NCI-H187 treated with DMSO at 0.1 percent for 48 hours (cell line): Measurements from ENCODE around the gene ZCWPW1.

Experiments used
- DNase-seq: peaks from one replicate; lab custom pipeline; 2025; lab: John Stamatoyannopoulos, UW

ZCWPW1 gene

DNA sequence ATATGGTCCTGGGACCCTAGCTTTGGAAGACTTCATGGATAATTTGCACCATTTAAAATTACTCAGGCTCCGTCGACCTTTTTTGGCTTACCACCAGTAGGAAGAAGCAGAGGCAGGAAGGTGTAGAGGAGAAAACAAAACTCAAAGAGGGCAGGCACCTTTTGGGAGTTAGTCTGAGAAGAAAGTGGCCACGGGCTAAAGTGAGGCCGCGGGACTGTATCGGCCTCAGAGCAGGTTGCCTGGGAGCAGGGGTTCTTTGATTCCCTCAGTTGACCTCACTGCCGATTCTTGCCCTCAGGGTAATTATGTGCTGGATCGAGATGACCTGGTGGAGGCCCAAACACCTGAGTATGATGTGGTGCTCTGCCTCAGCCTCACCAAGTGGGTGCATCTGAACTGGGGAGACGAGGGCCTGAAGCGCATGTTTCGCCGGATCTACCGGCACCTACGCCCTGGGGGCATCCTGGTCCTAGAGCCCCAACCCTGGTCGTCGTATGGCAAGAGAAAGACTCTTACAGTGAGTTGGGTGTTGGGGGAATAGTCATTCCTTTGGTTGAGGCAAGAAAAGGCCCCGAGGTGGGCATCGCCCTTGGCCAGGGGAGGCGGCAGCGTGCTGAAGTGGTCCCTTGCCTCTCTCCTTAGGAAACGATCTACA is 4.2 kb upstream of the ZCWPW1 start:
- no peak for DNase-seq

DNA sequence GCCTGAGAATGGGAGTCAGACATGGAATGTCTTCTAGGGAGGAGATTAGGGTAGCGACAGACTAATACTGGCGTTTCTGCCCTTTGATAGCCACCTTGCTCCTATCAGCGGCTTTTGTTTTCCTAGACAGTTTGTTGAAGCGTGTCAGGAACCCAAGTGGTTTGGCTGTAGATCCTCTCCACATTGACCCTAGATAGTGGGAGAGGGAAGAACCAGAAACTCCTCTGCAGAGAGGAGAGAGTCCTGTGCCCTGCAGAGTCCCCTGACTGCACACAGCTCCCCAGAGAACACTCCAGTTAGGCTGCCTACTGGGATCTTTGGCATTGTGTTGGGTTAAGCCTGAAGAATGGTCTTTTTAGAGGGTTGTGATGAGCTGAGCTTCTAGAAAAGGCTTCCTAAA is 3.5 kb upstream of the ZCWPW1 start:
- no peak for DNase-seq

DNA sequence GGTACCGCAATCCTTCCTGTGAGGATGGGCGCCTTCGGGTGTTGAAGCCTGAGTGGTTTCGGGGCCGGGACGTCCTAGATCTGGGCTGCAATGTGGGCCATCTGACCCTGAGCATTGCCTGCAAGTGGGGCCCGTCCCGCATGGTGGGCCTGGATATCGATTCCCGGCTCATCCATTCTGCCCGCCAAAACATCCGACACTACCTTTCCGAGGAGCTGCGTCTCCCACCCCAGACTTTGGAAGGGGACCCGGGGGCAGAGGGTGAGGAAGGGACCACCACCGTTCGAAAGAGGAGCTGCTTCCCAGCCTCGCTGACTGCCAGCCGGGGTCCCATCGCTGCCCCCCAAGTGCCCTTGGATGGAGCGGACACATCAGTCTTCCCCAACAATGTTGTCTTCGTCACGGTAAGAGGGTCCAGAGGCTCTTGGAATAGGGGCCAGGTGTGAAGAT is 2.8 kb upstream of the ZCWPW1 start:
- DNase-seq = no peak

DNA sequence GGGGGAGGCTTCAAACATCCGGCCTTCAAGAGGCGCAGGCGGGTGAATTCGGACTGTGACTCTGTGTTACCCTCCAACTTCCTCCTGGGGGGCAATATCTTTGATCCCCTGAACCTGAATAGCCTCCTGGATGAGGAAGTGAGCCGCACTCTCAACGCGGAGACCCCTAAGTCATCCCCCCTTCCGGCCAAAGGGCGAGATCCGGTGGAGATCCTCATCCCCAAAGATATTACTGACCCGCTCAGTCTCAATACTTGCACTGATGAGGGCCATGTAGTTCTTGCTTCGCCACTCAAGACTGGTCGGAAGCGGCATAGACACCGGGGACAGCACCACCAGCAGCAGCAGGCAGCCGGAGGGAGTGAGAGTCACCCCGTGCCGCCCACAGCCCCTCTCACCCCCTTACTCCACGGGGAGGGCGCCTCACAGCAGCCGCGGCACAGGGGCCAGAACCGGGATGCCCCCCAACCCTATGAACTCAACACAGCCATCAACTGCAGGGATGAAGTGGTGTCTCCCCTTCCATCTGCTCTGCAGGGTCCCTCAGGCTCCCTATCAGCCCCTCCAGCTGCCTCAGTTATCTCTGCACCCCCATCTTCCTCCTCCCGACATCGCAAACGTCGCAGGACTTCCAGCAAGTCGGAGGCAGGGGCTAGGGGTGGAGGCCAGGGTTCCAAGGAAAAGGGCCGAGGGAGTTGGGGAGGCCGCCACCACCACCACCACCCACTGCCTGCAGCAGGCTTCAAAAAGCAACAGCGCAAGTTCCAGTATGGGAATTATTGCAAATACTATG is 2.2 kb upstream of the ZCWPW1 start:
- no peak for DNase-seq

DNA sequence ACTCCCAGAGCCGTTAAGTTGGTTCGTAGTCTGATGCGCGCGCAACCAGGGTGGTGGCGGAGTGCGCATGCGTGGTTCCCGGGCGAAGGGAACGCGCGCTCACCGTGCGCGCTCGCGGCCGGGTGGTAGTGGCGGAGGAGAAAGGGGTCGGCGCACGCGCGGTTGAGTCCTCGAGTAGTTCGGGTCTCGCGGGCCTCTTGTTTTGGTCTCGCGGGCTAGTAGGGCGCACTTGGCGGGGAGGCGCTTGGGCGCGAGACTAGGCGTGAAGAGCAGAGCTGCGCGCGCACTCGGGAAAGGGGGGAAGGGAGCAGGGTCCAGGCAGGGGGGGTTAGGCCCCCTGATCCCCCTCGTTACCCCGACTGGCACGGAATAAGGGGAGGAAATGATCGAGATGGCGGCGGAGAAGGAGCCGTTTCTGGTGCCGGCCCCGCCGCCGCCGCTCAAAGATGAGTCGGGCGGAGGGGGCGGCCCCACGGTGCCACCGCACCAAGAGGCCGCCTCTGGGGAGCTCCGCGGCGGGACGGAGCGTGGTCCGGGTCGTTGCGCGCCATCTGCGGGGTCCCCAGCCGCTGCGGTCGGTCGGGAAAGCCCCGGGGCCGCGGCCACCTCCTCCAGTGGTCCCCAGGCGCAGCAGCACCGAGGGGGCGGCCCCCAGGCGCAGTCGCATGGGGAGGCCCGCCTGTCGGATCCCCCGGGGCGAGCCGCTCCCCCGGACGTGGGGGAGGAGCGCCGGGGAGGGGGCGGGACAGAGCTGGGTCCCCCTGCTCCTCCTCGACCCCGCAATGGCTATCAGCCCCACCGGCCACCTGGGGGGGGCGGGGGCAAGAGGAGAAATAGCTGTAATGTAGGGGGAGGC is 1.4 kb upstream of the ZCWPW1 start, which contains the start of gene MEPCE:
Gene MEPCE (plus strand): TSS at position 195 of the 856 bp plus-strand sequence. CDS start 188 bp downstream, at position 383.
- peak; percentile 71 for DNase-seq

DNA sequence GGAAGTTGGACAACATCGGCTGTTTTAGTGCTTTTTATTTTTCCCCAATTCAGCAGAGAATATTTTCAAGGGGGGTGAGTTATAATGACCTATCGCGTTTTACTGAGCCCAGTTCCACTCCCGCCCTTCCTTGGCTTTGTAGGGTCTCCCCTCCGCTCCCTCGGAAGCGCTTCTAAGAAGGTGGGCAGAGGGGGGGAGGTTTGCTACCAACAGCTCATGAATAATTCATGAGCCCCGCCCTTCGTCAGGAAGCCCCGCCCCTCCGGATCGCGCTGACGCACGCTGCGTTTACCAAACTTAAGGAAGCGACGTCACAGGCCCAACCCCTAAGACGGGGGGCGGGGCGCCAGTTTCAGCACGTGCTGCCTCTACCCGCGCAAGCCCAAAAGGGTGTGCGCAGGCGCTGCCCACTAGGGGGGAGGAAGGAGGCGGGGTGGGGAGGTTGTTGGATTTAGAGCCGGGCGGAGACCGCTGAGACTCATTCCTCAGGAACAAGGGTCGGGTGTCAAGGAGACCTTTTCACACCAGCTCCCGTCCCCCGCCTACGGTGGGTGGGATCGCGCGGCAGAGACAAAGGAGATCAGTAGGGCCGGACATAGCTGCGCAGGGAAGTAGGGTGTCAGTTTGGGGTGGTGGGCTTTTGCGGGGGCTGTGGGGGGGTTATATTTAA is 599 bp upstream of the ZCWPW1 start:
- peak; percentile 99 for DNase-seq

DNA sequence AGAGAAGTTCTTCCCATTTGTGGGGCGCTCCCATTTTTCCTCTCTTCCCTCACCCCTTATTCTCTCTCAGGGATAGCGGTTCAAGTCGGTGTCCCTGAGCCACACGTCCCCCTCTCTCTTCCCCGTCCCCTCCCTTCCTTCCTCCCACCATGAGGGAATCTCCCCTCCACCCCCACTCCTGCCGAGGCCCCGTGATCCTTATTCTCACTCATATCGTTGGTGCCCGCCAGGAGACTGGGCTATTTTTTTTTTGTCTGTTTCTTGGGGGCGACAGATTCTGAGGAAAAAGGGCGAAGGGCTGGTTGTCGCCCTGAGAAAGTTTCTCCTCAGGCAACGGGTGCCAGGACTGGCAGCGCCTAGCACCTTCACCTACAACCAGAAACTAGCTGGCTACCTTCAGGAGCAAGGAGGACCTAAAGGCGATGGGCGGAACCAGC is 723 bp downstream of the ZCWPW1 start:
- DNase-seq = no peak

DNA sequence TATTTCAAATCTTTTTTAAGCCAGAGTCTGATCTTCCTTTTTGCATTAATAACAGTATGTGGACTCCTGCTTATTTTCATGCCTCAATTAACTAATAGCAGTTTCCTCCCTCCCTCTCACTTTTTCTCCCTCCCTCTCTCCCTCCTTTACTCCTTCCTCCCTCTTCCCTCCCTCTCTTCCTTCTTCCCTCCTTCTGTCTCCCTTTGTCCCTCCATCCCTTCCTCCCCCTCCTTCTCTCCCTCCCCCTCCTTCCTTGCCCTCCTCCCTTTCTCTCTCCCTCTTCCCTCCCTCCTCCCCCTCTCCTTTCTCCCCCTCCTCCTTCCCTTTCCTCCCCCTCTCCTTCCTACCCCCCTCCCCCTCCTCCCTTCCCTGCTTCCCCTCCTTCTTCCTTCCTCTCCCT is 2.0 kb downstream of the ZCWPW1 start:
- DNase-seq = no peak

DNA sequence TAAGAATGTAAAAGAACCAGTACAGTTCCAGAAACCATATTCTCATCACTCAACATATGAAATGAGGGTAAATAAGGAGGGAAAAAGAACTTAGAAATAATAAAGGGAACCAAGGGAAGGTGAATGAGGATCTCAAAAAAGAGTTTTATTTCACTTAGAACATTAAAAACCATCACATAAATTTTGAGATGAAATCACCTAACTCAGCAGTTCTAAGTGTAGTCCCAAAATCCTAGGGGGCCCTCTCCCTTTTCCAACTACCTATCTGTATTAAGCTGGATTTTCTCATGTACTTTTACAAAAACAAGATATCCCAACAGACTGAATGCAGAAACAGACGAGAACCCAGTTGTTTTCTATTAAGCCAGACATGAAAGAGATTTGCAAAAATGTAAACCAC is 3.2 kb downstream of the ZCWPW1 start:
- no peak for DNase-seq

DNA sequence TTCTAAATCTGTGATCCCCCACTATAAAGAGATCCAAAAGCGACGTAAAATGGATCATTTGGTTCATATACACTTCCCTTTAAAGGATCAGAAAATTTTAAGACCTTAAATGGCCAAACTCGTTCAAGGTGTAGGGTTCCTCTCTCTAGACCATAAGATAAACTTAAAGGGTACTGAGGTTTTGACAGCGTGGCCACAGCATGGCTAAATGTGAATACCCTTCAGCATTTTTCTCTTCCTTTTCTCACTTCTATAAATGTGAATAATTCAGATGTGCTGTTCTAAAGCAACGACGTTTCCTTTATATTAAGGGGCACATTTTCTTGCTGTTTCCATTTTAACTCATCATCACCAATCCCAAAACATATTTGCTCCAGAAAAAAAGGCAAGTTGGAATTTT is 5.2 kb downstream of the ZCWPW1 start:
- DNase-seq = no peak

DNA sequence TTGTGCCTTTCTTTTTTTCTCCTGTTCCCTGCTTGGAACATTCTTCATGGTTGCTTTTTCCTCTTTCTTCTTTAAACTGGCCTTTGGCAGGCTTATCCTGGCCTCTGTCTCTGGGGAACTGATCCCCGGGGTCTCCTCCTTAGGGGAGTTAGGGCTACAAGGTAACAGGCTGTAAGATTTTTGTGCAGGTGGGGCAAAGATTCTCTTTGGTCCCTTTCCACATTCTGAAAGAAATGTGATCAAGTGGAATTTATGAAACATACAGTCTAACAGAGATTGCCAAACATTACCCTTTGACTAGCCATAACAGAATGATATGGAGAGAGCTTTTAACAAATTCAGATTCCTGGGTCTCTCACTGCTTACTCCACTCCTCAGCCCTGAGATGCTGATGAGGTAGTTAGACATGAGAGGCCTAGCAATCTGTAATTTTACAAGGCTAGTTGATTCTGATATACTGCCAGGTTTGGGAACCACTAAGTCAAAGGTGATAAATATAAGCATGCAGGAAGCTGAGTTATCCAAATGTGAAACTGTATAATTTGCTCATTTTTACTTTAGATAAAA is 8.8 kb downstream of the ZCWPW1 start:
- no peak for DNase-seq

DNA sequence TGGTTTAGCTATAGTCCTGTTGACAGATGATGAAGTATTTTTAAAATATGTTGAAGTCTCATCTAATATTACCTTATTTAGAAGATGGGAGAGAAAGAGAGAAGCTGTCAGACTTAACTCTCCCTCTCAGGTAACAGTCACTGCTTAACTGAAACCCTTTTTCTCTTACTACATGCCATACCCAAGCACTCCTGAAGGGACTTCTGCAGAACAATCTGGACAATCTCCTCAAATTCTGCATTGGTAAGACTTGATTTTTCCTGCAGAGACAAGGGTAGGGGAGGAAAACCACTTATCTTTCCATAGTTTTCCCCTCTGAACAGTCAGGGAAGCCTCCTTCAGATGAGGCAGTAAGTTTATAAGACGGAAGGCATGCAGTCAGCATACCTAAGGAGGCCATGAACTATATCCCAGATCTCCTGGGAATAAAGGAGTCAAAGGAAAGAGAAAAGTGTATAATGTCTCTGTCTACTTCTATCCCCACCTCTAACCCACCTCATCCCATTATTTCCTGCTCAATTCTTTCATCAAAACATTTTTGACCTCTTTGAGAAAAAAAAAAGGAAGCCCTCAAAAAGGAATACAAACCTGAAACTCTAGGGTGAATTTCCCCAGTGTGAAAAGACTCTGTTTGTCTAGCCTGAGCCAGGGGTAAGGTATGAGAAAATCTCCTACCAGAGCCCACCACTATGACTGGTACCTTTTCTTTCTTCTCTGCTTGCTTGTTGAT is 9.4 kb downstream of the ZCWPW1 start:
- no peak for DNase-seq

DNA sequence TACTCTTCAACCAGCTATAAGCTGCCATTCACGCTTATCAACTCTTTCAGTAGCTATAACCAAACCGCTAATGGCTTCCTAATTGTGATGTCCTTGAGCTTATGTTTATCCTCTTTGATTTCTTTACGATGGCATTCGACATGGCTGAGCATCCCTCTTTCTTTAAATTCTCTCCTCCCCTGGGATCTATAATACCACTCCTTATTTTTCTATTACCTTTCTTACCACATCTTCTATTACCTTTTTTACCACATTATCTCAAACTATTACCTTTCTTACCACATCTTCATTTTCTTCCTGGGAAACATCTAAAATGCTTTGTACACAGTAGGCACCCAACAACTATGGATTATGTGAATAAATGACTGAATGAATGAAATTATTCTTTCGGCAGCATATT is 13.1 kb downstream of the ZCWPW1 start:
- no peak for DNase-seq

DNA sequence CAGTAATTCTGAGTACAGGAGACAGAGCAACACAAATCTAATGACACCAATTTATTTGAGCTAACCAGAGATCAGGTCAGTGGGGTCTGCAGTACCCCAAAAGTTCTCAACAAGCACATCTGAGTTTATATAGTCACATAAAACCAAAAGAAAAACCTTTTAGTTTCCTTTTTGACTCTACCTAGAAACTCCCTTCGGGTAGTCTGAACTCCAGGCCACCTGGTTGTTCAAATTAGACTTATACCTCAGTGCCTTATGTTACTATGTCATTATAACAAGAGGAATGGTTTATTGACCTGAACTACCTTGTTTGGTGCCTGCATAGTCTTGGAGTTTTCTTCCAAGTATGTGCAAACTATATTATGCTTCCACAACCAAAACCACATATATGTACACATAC is 14.6 kb downstream of the ZCWPW1 start:
- DNase-seq = no peak

DNA sequence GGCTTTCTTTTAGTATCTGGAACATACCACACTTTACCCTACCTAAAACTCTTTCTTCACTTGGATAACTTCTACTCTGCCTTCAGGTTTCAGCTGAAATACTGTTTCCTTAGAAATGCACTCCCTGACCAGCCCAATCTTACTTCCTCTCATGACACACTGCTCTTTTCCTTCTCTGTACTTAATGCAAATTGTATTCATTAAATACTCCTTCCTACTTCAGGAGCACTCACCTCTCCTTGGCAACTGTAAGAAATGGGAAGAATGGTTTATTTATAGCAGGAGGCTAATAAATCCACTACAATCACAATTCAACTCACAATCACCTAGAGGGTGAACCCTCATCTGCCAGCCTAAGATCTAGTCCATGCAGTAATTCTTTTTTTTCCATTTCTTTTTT is 15.2 kb downstream of the ZCWPW1 start:
- no peak for DNase-seq

DNA sequence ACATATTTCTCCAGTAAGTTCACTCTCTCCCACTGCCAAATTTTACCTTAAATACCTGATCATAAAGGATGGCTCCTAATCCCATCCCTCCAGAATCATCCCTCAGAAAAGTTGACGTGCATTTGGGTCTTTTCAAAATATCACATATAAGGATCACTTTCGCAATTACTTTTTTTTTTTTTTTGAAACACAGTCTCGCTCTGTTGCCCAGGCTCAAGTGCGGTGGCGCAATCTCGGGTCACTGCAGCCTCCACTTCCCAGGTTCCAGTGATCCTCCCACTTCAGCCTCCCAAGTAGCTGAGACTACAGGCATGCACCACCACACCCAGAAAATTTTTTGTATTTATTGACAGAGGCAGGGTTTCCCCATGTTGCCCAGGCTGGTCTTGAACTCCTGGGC is 17.4 kb downstream of the ZCWPW1 start:
- DNase-seq = no peak

DNA sequence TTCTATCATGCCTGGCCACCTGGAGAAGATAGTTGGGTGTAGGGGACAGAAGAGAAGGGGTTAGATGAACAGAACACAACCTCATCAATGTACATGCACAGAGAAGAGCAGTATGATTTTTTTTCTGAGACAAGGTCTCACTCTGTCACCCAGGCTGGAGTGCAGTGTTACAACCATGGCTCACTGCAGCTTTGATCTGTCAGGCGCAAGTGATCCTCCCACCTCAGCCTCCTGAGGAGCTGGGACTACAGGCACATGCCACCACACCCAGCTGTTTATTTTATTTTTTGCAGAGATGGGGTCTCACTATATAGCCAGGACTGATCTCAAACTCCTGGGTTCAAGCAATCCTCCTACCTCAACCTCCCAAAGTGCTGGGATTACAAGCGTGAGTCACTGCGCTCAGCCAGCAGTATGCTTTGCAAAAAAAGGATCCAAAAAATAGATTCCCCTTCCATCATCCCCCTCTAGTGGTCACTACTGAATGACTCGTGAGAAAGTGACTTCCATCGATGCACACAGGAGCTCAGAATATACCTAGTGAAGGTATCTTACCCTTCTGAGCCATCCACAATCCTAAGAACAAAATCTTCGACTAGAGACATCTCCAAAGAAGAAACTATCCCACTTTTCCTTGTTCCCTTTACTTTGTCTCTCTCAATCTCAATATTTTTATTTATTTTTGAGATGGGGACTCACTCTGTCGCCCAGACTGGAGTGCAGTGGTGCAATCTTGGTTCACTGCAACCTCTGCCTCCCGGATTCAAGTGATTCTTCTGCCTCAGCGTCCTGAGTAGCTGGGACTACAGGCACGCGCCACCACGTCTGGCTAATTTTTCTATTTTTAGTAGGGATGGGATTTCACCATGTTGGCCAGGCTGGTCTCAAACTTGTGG is 21.0 kb downstream of the ZCWPW1 start:
- DNase-seq = no peak

DNA sequence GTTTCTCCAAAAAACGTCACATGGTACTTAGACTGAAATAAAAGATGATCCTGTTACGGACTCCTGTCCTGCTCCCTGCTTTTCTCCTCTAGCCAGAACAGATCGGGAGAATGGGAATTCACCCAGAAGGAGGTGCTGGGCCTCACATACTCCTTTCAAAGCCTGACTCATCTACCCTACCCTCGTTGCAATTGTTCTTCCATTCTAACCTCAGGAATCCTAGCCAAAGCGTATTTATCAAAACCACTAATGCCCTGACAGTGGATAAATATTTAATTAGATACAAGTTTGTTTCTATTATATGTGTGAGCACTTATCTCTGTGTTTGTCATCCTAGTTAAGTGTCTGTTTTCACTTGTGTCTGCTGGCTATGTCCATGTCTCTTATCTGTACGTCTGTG is 21.7 kb downstream of the ZCWPW1 start:
- no peak for DNase-seq

DNA sequence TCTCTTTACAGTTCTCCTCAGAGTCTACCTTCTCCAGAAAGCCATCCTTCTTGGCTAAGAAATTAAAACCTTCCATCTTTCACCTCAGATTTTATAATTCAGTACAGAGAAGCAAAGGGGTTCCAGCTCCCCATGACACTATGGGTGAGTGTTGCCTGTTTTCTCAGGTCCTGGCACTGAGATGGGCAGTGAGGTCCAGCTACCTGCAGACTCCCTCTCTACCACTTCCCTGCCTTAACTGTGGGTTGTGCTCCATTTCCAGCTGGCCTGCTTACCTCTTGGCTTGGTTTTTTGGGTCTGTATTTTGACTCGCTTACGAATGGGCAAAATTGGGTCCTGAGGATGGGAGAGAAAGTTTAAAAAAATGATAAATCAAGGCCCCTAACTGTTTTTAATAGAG is 26.3 kb downstream of the ZCWPW1 start:
- no peak for DNase-seq

DNA sequence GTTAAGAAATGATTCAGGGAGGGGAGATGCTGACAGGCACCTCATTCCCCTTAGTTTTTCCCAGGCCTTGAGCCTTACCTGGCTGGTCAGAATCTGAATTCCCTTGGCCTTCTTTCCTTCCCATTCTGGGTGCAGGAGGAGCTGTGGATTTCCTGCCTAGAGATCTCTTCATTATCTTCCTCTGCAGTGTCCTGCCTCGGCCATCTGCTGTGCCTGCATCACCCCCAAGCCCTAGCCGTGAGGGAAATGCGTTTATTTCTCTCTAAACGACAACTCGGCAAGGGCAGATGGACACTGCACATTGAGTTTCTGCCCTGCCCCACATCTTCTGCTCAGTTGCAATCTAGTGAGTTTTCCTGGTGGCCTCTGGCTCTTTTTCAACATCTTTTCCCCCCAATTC is 26.7 kb downstream of the ZCWPW1 start:
- DNase-seq = no peak
